B cell (primary cell): ENCODE measurements around the gene PHLDB2. TPM values are rescaled to one million over a fixed set of nuclear protein-coding genes. Genes with fewer than 3 reads are reported as not detected.
A peak's percentile ranks its signal among the peaks of the same experiment; 100 is the strongest.

ENCODE experiments used
- ATAC-seq: fragments of 200-7000 bp; cut with Tn5 transposase; one replicate; pipeline ENCODE4 v1.10.0; 2021; ENCODE audit warnings: low read depth, mild to moderate bottlenecking, moderate number of reproducible peaks, moderate library complexity
- CTCF ChIA-PET: fragments of 350-600 bp; sonication (Branson Sonifier 250); formaldehyde crosslinking; loops from one replicate; lab custom pipeline; 2021; ENCODE audit warnings: antibody characterized with exemption, inconsistent platforms; lab: Charles Lee
- POLR2A ChIA-PET: fragments of 350-600 bp; sonication (Branson Sonifier 250); formaldehyde crosslinking; loops from one replicate; lab custom pipeline; 2021; ENCODE audit warnings: antibody characterized with exemption; lab: Charles Lee
- DNase-seq: peaks from one replicate; pipeline ENCODE4 v3.0.0; 2013
- H2AFZ ChIP-seq: 2 replicates; pipeline ENCODE4 v1.6.1; 2012; ENCODE audit warnings: mild to moderate bottlenecking, low read depth, low read length; ENCODE audit not compliant: insufficient read depth, poor library complexity, severe bottlenecking
- H3K27ac ChIP-seq, 2 donors: 1 replicate in 1 of 2; 2 replicates in 1 of 2; pipeline ENCODE4 v1.5.1; 2012 to 2013; ENCODE audit warnings: low read length in 2 of 2, mild to moderate bottlenecking in 2 of 2, moderate library complexity in 1 of 2
- H3K27me3 ChIP-seq, 4 experiments: fragments of 200-600 bp in 1 of 4; sonication (generic) in 1 of 4; replicated peaks in 1 of 4; 1 replicate in 2 of 4; 2 replicates in 2 of 4; pipeline versions ENCODE4 v1.6.1 to v1.7.0; 2013 to 2016; ENCODE audit warnings: low read length in 3 of 4, mild to moderate bottlenecking in 2 of 4, mixed read lengths in 1 of 4, moderate library complexity in 1 of 4; ENCODE audit not compliant: insufficient read depth in 4 of 4, control insufficient read depth in 3 of 4; ENCODE audit errors: control extremely low read depth in 1 of 4
- H3K36me3 ChIP-seq, 2 experiments: replicated peaks in 1 of 2; 1 replicate in 1 of 2; 2 replicates in 1 of 2; pipeline versions ENCODE4 v1.6.1 to v1.7.1; 2013; ENCODE audit warnings: low read length in 1 of 2; ENCODE audit not compliant: insufficient read depth in 2 of 2, control insufficient read depth in 1 of 2; ENCODE audit errors: control extremely low read depth in 1 of 2, extremely low read depth in 1 of 2
- H3K4me1 ChIP-seq, 2 donors: fragments of 200-600 bp in 1 of 2; sonication (generic) in 1 of 2; 1 replicate in 1 of 2; 2 replicates in 1 of 2; pipeline versions ENCODE4 v1.5.1 to v1.6.1; 2013 to 2017; ENCODE audit warnings: low read length in 2 of 2; ENCODE audit not compliant: control insufficient read depth in 2 of 2, insufficient read depth in 2 of 2
- H3K4me2 ChIP-seq: replicated peaks from 2 replicates; pipeline ENCODE3; 2012; ENCODE audit warnings: mild to moderate bottlenecking, low read depth, low read length; ENCODE audit not compliant: poor library complexity, severe bottlenecking
- H3K4me3 ChIP-seq, 5 experiments: fragments of 200-600 bp in 1 of 5; sonication (generic) in 1 of 5; 1 replicate in 3 of 5; 2 replicates in 2 of 5; pipeline versions ENCODE4 v1.5.1 to v1.7.0; 2011 to 2016; ENCODE audit warnings: low read length in 4 of 5, mild to moderate bottlenecking in 4 of 5, low read depth in 2 of 5, control low read depth in 1 of 5, moderate library complexity in 1 of 5; ENCODE audit not compliant: insufficient read depth in 1 of 5; ENCODE audit errors: control extremely low read depth in 1 of 5, extremely low read depth in 1 of 5
- H3K79me2 ChIP-seq: fragments of 200-600 bp; sonication (generic); one replicate; pipeline ENCODE4 v1.6.0; 2016; ENCODE audit warnings: low read length; ENCODE audit not compliant: control insufficient read depth, insufficient read depth
- H3K9ac ChIP-seq: fragments of 200-600 bp; sonication (generic); 2 replicates; pipeline ENCODE4 v1.6.1; 2017; ENCODE audit warnings: mild to moderate bottlenecking, low read length, moderate library complexity
- H3K9me3 ChIP-seq, 3 donors: one replicate each; pipeline versions ENCODE4 v1.6.1 to v1.7.1; 2013; ENCODE audit warnings: low read length in 2 of 3; ENCODE audit not compliant: control insufficient read depth in 2 of 3, insufficient read depth in 1 of 3; ENCODE audit errors: control extremely low read depth in 1 of 3
- H4K20me1 ChIP-seq: 2 replicates; pipeline ENCODE4 v1.6.0; 2012; ENCODE audit warnings: mild to moderate bottlenecking, low read length; ENCODE audit not compliant: insufficient read depth, control insufficient read depth, poor library complexity, severe bottlenecking
- H3K27ac Mint-ChIP-seq: one replicate; pipeline ENCODE4 v1.8.0; 2021; ENCODE audit warnings: mixed read lengths
- H3K27me3 Mint-ChIP-seq: one replicate; pipeline ENCODE4 v1.8.0; 2021; ENCODE audit warnings: mixed read lengths
- H3K4me1 Mint-ChIP-seq: one replicate; pipeline ENCODE4 v1.8.0; 2021; ENCODE audit warnings: mixed read lengths
- H3K4me3 Mint-ChIP-seq: one replicate; pipeline ENCODE4 v1.8.0; 2021; ENCODE audit warnings: mixed read lengths
- H3K9me3 Mint-ChIP-seq: one replicate; pipeline ENCODE4 v1.8.0; 2022; ENCODE audit warnings: mixed read lengths; ENCODE audit not compliant: insufficient read depth
- CTCF ChIP-seq: fragments of 200-600 bp; IDR thresholded peaks from one replicate; pipeline ENCODE4 v1.8.0; 2022; ENCODE audit warnings: antibody characterized with exemption, mild to moderate bottlenecking
- EZH2 ChIP-seq: IDR thresholded peaks from 2 replicates; pipeline ENCODE4 v1.6.1; 2012; ENCODE audit warnings: borderline replicate concordance, low read depth, mild to moderate bottlenecking, moderate library complexity, low read length; ENCODE audit not compliant: insufficient read depth, poor library complexity, severe bottlenecking
- WGBS: methylation state at CpG from one replicate; pipeline ENCODE4 v1.1.5; 2013; ENCODE audit warnings: missing lambda C conversion rate; ENCODE audit not compliant: insufficient coverage; 5-methylcytosine and 5-hydroxymethylcytosine counted together
- intact Hi-C: fragments of 100-400 bp; cut with micrococcal nuclease; formaldehyde crosslinking; loops from one replicate; pipeline ENCODE4 v1.10.0; 2022
- polyA plus RNA-seq: library from polyadenylated mRNA; depleted of rRNA; stranded (reverse); fragments of >200 nt; gene quantifications from 2 replicates; pipeline ENCODE4 v1.2.3, GENCODE V29; 2012
- total RNA-seq, 2 donors: library from RNA; stranded (reverse); fragments of 120-200 nt in 1 of 2; gene quantifications; 1 replicate in 1 of 2; 2 replicates in 1 of 2; pipeline versions ENCODE4 v1.2.3 to v1.2.4, GENCODE V29; 2013 to 2022

Gene PHLDB2
- total and polyA plus RNA-seq, 2 donors (not counting 1 experiment from before 2014, with no cell fraction given), result 1.3 to 6.3 TPM

DNA sequence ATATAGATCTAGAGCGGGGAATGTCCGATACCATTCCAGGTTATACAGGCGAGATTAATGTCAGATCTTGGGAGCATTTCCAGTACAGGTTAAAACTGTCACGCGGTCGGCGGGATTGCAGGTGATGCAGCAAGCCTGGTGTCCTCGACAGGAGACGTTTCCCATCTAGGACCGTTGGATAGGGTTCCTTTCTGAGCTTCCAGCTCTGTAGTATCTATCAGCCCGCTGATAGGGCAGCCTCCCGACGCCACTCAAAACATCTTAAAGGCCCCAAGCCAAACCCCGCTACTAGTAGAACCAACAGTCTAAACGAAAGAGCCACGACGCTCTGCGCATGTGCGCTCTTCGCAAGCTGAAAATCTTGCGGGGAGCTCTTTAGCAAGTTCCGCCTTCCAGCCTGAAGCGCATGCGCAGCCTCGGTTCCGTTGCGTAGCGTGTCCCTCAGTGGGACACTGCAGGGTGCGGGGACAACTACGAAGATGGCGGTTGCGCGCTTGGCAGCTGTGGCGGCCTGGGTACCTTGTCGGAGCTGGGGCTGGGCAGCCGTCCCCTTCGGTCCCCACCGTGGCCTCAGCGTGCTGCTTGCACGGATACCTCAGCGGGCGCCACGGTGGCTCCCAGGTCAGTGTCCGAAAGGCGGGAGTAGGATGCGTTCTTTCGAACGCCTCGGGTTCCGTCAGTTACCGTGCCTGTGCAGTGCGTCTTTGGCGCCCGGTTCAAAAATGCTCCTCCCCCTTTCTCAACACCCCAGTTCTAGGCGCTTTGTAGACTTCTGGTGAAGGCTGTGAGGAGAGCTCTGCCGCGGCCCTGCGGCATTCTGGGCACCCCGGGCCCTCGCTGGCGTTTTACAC lies 119.7 kb downstream of the PHLDB2 start, which contains the start of gene ABHD10:
ABHD10 (plus strand) TSS at position 444 of the 851 bp plus-strand sequence; CDS start at position 480, 36 bp downstream.
- Mint-ChIP-seq H3K27ac (peak within 1 kb of the TSS; percentile 92), H3K27me3 (no peaks in the 10 kb centered on the region), H3K9me3 (no peaks in the 10 kb centered on the region), H3K4me3 (peak within 1 kb of the TSS; percentile 91), H3K4me1 (peaks cover 38% of the 10 kb centered on the region)
- ChIA-PET POLR2A (interaction anchor here (0.6 to 1.5 kb wide), 4 partner anchors 10 to 369 kb away, joined by 3 to 6 read pairs (median 3); partner anchors contain the start of gene PHLDB2), CTCF (interaction anchor here (0.5 to 5.2 kb wide), 12 partner anchors 10 to 439 kb away, joined by 3 to 54 read pairs (median 4); no protein-coding TSS in a partner anchor)
- Histone ChIP-seq H3K27me3 (no peaks in the 10 kb centered on the region), H3K36me3 (peaks cover 0 to 1% of the 10 kb centered on the region in 2 experiments), H4K20me1 (peaks cover 12% of the 10 kb centered on the region), H3K79me2 (peaks cover 50% of the 10 kb centered on the region), H3K4me2 (peak within 1 kb of the TSS; percentile 76), H3K4me1 (peaks cover 26 to 29% of the 10 kb centered on the region in 2 donors), H3K9me3 (no peaks in the 10 kb centered on the region), H3K4me3 (peak within 1 kb of the TSS; percentile 84 to 95 (median 84)), H3K27ac (peak within 1 kb of the TSS; percentile 72 to 75), H3K9ac (peak within 1 kb of the TSS; percentile 76), H2AFZ (peak within 1 kb of the TSS; percentile 98)
- WGBS, result 11% methylated on average over 56 of the region's 61 CpGs
- ATAC-seq (peak; percentile 94), DNase-seq (peak; percentile 98)
- intact Hi-C loops, result loop anchor here (1.0 to 10.0 kb wide), 4 partner anchors 10 to 904 kb away; partner anchors contain the start of gene NECTIN3
- TF ChIP-seq CTCF, result no peak
- TF ChIP-seq EZH2, result no peak
